ENCODE data around the gene OR9A4. TPM values are rescaled to one million over a fixed set of nuclear protein-coding genes. Genes with fewer than 3 reads are reported as not detected.
A peak's percentile ranks its signal among the peaks of the same experiment; 100 is the strongest.

The OR9A4 gene
- total RNA-seq, 1 experiment from 2014 or later = not detected

GRCh38 chr7:141930211-141930610, 14.0 kb downstream of the OR9A4 start:
- POLR2A ChIA-PET = no interaction called here
- DNase-seq (ENCODE audit: low spot score) (no peak), ATAC-seq (peak; percentile 64)
- Mint-ChIP-seq H3K4me1 (peaks cover 15% of the 10 kb centered on the region), H3K9me3 (peaks cover 8% of the 10 kb centered on the region; the same call in 1 of the 2 replicates), H3K27me3 (ENCODE audit: low read depth) (peaks cover 3% of the 10 kb centered on the region; the same call in 1 of the 2 replicates), H3K4me3 (no peak overlapping the region), H3K27ac (no peak overlapping the region), H3K36me3 (no peaks in the 10 kb centered on the region)
- TF ChIP-seq ARID4B (CRISPR knock-in tag; IDR thresholded peaks at IDR 0.05; ENCODE audit: borderline replicate concordance) (no peak), IRF2 (CRISPR knock-in tag; IDR thresholded peaks at IDR 0.05; ENCODE audit: borderline replicate concordance, low read depth) (no peak), MXD4 (CRISPR knock-in tag; IDR thresholded peaks at IDR 0.05; ENCODE audit: borderline replicate concordance) (no peak), ZNF138 (CRISPR knock-in tag; conservative IDR thresholded peaks at IDR 0.05) (no peak), GTF2I (CRISPR knock-in tag; conservative IDR thresholded peaks at IDR 0.05) (no peak), CREB1 (CRISPR knock-in tag; IDR thresholded peaks at IDR 0.05) (no peak), CREM (CRISPR knock-in tag; IDR thresholded peaks at IDR 0.05) (no peak), CBFB (CRISPR knock-in tag; IDR thresholded peaks at IDR 0.05; ENCODE audit: low read depth) (no peak), E2F5 (CRISPR knock-in tag; IDR thresholded peaks at IDR 0.05) (no peak), MYBL2 (CRISPR knock-in tag; IDR thresholded peaks at IDR 0.05) (no peak), GRHL2 (CRISPR knock-in tag; IDR thresholded peaks at IDR 0.05; ENCODE audit: insufficient replicate concordance, severe bottlenecking) (no peak), ATF6 (CRISPR knock-in tag; IDR thresholded peaks at IDR 0.05) (no peak)
- TF ChIP-seq, protein P1, sequence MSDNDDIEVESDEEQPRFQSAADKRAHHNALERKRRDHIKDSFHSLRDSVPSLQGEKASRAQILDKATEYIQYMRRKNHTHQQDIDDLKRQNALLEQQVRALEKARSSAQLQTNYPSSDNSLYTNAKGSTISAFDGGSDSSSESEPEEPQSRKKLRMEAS (CRISPR knock-in tag; IDR thresholded peaks at IDR 0.05) = no peak
- TF ChIP-seq, protein P2, sequence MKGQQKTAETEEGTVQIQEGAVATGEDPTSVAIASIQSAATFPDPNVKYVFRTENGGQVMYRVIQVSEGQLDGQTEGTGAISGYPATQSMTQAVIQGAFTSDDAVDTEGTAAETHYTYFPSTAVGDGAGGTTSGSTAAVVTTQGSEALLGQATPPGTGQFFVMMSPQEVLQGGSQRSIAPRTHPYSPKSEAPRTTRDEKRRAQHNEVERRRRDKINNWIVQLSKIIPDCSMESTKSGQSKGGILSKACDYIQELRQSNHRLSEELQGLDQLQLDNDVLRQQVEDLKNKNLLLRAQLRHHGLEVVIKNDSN (CRISPR knock-in tag; IDR thresholded peaks at IDR 0.05) = no peak
- CTCF ChIA-PET = interaction anchor here (1.3 kb wide), 1 partner anchor 46 kb away, joined by 4 read pairs; no protein-coding TSS in a partner anchor

- peaks cover 11% of the 10 kb centered on the region for H3K36me3 Mint-ChIP-seq
- no peak for ATAC-seq
- POLR2A ChIA-PET = no interaction called here
- H3K27ac Mint-ChIP-seq = no peak overlapping the region
- peaks cover 24% of the 10 kb centered on the region for H3K9me3 Mint-ChIP-seq
- no peaks in the 10 kb centered on the region for H3K4me1 Mint-ChIP-seq
- CTCF ChIA-PET = no interaction called here
- no peaks in the 10 kb centered on the region; the same call in 1 of the 2 replicates for H3K27me3 Mint-ChIP-seq (ENCODE audit: low read depth)
- no peak for DNase-seq (ENCODE audit: low spot score)
- no peak overlapping the region for H3K4me3 Mint-ChIP-seq
- no peak for TF ChIP-seq GRHL2 (CRISPR knock-in tag; IDR thresholded peaks at IDR 0.05; ENCODE audit: insufficient replicate concordance, severe bottlenecking)
- TF ChIP-seq KAT7 (CRISPR knock-in tag; IDR thresholded peaks at IDR 0.05; ENCODE audit: borderline replicate concordance) = no peak
- no peak for TF ChIP-seq ZNF671 (CRISPR knock-in tag; IDR thresholded peaks at IDR 0.05)
- no peak for TF ChIP-seq EMX1 (CRISPR knock-in tag; IDR thresholded peaks at IDR 0.05)
- no peak for TF ChIP-seq SMAD4 (CRISPR knock-in tag; IDR thresholded peaks at IDR 0.05)
- no peak for TF ChIP-seq ZNF416 (CRISPR knock-in tag; IDR thresholded peaks at IDR 0.05)
- TF ChIP-seq NFATC4 (CRISPR knock-in tag; IDR thresholded peaks at IDR 0.05) = no peak
- no peak for TF ChIP-seq CBFB (CRISPR knock-in tag; IDR thresholded peaks at IDR 0.05; ENCODE audit: low read depth)
- TF ChIP-seq NFYB (CRISPR knock-in tag; conservative IDR thresholded peaks at IDR 0.05; ENCODE audit: low read depth) = no peak
- no peak for TF ChIP-seq FOXK1 (CRISPR knock-in tag; IDR thresholded peaks at IDR 0.05)
- TF ChIP-seq ELF4 (CRISPR knock-in tag; IDR thresholded peaks at IDR 0.05; ENCODE audit: low read depth) = no peak
- TF ChIP-seq ATF6 (CRISPR knock-in tag; IDR thresholded peaks at IDR 0.05) = no peak
- TF ChIP-seq CTCF (IDR thresholded peaks at IDR 0.05) = no peak
Measured at GRCh38 chr7:141941075-141941474, 24.9 kb downstream of the OR9A4 start.

Data from WTC11 (cell line).